CD8-positive, alpha-beta memory T cell (primary cell): ENCODE data around the gene PCNX1. TPM values are rescaled to one million over a fixed set of nuclear protein-coding genes. Genes with fewer than 3 reads are reported as not detected.

ENCODE experiments used
- CTCF ChIA-PET: fragments of 350-600 bp; sonication (Branson Sonifier 250); formaldehyde crosslinking; loops from one replicate; lab custom pipeline; 2021; ENCODE audit warnings: antibody characterized with exemption; lab: Charles Lee
- POLR2A ChIA-PET: fragments of 350-600 bp; sonication (Branson Sonifier 250); formaldehyde crosslinking; loops from one replicate; lab custom pipeline; 2021; ENCODE audit warnings: antibody characterized with exemption; lab: Charles Lee
- DNase-seq, 5 donors: peaks; one replicate each; pipeline versions ENCODE4 v3.0.0 to v3.0.0-alpha.2; 2020 to 2022; ENCODE audit warnings: mixed read lengths in 1 of 5
- H3K27ac ChIP-seq: one replicate; pipeline ENCODE4 v1.7.0; 2013; ENCODE audit warnings: low read depth, mild to moderate bottlenecking, low read length, moderate library complexity
- H3K27me3 ChIP-seq: 2 replicates; pipeline ENCODE4 v1.7.0; 2013; ENCODE audit warnings: low read length, mild to moderate bottlenecking; ENCODE audit not compliant: insufficient read depth, poor library complexity, severe bottlenecking
- H3K36me3 ChIP-seq: 2 replicates; pipeline ENCODE4 v1.7.0; 2013; ENCODE audit warnings: mild to moderate bottlenecking, low read length, moderate library complexity; ENCODE audit not compliant: insufficient read depth
- H3K4me1 ChIP-seq: 2 replicates; pipeline ENCODE4 v1.7.0; 2013; ENCODE audit warnings: mild to moderate bottlenecking, low read length, moderate library complexity; ENCODE audit not compliant: insufficient read depth
- H3K4me3 ChIP-seq: 2 replicates; pipeline ENCODE4 v1.7.0; 2013; ENCODE audit warnings: mild to moderate bottlenecking, low read length
- H3K9me3 ChIP-seq: 2 replicates; pipeline ENCODE4 v1.7.0; 2013; ENCODE audit warnings: mild to moderate bottlenecking, low read length
- H3K27ac Mint-ChIP-seq, 8 donors: one replicate each; pipeline ENCODE4 v1.8.0; 2020 to 2021; ENCODE audit warnings: mixed read lengths in 8 of 8, mild to moderate bottlenecking in 6 of 8, inconsistent platforms in 3 of 8, moderate library complexity in 3 of 8
- H3K27me3 Mint-ChIP-seq, 2 donors: one replicate each; pipeline ENCODE4 v1.8.0; 2020 to 2021; ENCODE audit warnings: mixed read lengths in 2 of 2, mild to moderate bottlenecking in 1 of 2, moderate library complexity in 1 of 2
- H3K36me3 Mint-ChIP-seq, 3 donors: one replicate each; pipeline ENCODE4 v1.8.0; 2020 to 2021; ENCODE audit warnings: mixed read lengths in 3 of 3, inconsistent platforms in 1 of 3, mild to moderate bottlenecking in 1 of 3
- H3K4me1 Mint-ChIP-seq, 3 donors: one replicate each; pipeline ENCODE4 v1.8.0; 2020 to 2021; ENCODE audit warnings: mixed read lengths in 3 of 3, inconsistent platforms in 1 of 3, mild to moderate bottlenecking in 1 of 3
- H3K4me3 Mint-ChIP-seq, 7 donors: one replicate each; pipeline ENCODE4 v1.8.0; 2020 to 2021; ENCODE audit warnings: mixed read lengths in 7 of 7, mild to moderate bottlenecking in 6 of 7, moderate library complexity in 4 of 7, inconsistent platforms in 2 of 7
- H3K9me3 Mint-ChIP-seq, 5 donors: one replicate each; pipeline ENCODE4 v1.8.0; 2020 to 2022; ENCODE audit warnings: mixed read lengths in 5 of 5, mild to moderate bottlenecking in 3 of 5, moderate library complexity in 2 of 5, inconsistent platforms in 1 of 5
- polyA plus RNA-seq: library from polyadenylated mRNA; unstranded; fragments of 300-500 nt; fragmentation: Illumina TruSeq; gene quantifications from one replicate; pipeline ENCODE4 v1.2.3, GENCODE V29; 2021
- total RNA-seq, 2 experiments: library from RNA; stranded (reverse); gene quantifications; one replicate each; pipeline ENCODE4 v1.2.3, GENCODE V29; 2021

Gene PCNX1
- total and polyA plus RNA-seq, 3 experiments from 2014 or later: 13.4 to 46.2 (median 37.4) TPM

- Mint-ChIP-seq H3K4me1 (peaks cover 36 to 50% (median 49%) of the 10 kb centered on the region in 3 donors), H3K4me3 (peak overlapping the region in 1 of 7 donors; percentile 26), H3K27me3 (no peaks in the 10 kb centered on the region), H3K27ac (peak overlapping the region in 6 of 8 donors; percentile 1 to 90 (median 23)), H3K36me3 (peaks cover 33 to 74% (median 40%) of the 10 kb centered on the region in 3 donors), H3K9me3 (peaks cover 0 to 7% (median 3%) of the 10 kb centered on the region in 5 donors)
- H3K27ac ChIP-seq: no peak overlapping the region
- H3K4me1 ChIP-seq: peaks cover 5% of the 10 kb centered on the region
- ChIA-PET CTCF (no interaction called here), POLR2A (no interaction called here)
- H3K9me3 ChIP-seq: no peaks in the 10 kb centered on the region
- no peak for DNase-seq
- peaks cover 24% of the 10 kb centered on the region for H3K36me3 ChIP-seq
- no peak overlapping the region for H3K4me3 ChIP-seq
- no peaks in the 10 kb centered on the region for H3K27me3 ChIP-seq
Measured at GRCh38 chr14:71021347-71022011, 114.2 kb downstream of the PCNX1 start.

- peaks cover 20% of the 10 kb centered on the region for H3K36me3 ChIP-seq
- Mint-ChIP-seq H3K27ac (peak overlapping the region in 3 of 8 donors; percentile 1 to 90 (median 10)), H3K4me3 (no peak overlapping the region), H3K27me3 (no peaks in the 10 kb centered on the region), H3K4me1 (peaks cover 36 to 47% (median 42%) of the 10 kb centered on the region in 3 donors), H3K36me3 (peaks cover 31 to 72% (median 33%) of the 10 kb centered on the region in 3 donors), H3K9me3 (peaks cover 0 to 7% (median 3%) of the 10 kb centered on the region in 5 donors)
- ChIA-PET POLR2A (no interaction called here), CTCF (no interaction called here)
- no peaks in the 10 kb centered on the region for H3K27me3 ChIP-seq
- peaks cover 5% of the 10 kb centered on the region for H3K4me1 ChIP-seq
- DNase-seq: no peak
- H3K27ac ChIP-seq: no peak overlapping the region
- H3K9me3 ChIP-seq: no peaks in the 10 kb centered on the region
- H3K4me3 ChIP-seq: no peak overlapping the region
Measured at GRCh38 chr14:71022012-71022869, 115.0 kb downstream of the PCNX1 start.

DNA sequence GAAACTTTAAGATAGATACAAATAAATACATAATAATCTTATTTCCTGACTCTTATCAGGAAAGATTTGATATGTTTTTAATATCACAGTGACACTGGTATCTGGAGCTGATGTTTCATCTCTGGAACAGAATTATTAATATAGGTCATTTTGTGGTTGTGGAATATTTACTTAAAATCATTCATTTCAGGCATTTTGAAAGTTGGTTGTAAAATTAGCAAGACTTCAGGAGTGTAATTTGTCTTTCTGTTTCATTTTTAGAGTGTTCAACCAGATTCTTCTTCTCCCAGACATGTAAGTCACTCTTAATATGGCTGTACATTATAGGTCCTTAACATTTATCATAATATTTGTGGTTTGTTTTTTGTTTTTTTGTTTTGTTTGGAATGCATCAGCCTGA is 115.7 kb downstream of the PCNX1 start:
- Histone ChIP-seq H3K36me3 (peaks cover 20% of the 10 kb centered on the region), H3K27ac (no peak overlapping the region), H3K4me1 (peaks cover 5% of the 10 kb centered on the region), H3K4me3 (no peak overlapping the region), H3K9me3 (no peaks in the 10 kb centered on the region), H3K27me3 (no peaks in the 10 kb centered on the region)
- H3K9me3 Mint-ChIP-seq: peaks cover 0 to 7% (median 3%) of the 10 kb centered on the region in 5 donors
- H3K36me3 Mint-ChIP-seq: peaks cover 30 to 76% (median 32%) of the 10 kb centered on the region in 3 donors
- DNase-seq: no peak
- H3K27ac Mint-ChIP-seq: peak overlapping the region in 5 of 8 donors; percentile 10 to 67 (median 47)
- ChIA-PET POLR2A (no interaction called here), CTCF (no interaction called here)
- no peak overlapping the region for H3K4me3 Mint-ChIP-seq
- no peaks in the 10 kb centered on the region for H3K27me3 Mint-ChIP-seq
- peaks cover 38 to 45% (median 40%) of the 10 kb centered on the region in 3 donors for H3K4me1 Mint-ChIP-seq

DNA sequence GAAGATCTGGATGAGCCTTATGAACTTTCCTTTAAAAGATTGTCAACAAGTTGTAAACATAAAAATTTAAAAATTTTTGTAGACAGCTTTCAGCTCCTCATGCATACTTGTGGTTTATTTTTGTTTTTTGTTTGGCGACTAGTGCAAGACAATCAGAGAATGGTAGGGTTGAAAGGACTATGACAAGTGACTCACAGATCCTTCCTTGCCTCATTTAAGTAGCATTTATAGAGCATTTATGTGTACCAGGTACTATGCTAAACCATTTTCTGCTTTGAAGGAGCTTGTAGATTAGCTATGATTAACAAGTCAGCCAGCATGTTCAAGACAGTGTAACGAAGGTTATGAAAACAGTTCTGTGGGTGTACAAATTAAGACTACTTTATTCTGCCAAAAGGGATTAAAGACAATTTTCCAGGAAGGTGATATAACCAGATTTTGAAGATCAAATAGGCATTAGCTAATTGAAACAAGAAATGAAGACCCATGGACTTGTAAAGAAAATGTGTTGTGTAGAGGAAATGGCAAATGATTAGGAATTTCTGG is 122.0 kb downstream of the PCNX1 start:
- Histone ChIP-seq H3K9me3 (no peaks in the 10 kb centered on the region), H3K27ac (no peak overlapping the region), H3K27me3 (no peaks in the 10 kb centered on the region), H3K4me1 (no peaks in the 10 kb centered on the region), H3K4me3 (no peak overlapping the region), H3K36me3 (peaks cover 4% of the 10 kb centered on the region)
- H3K27me3 Mint-ChIP-seq: no peaks in the 10 kb centered on the region
- no peak overlapping the region for H3K4me3 Mint-ChIP-seq
- H3K4me1 Mint-ChIP-seq: peaks cover 7 to 11% (median 11%) of the 10 kb centered on the region in 3 donors
- H3K36me3 Mint-ChIP-seq: peaks cover 8 to 79% (median 26%) of the 10 kb centered on the region in 3 donors
- ChIA-PET POLR2A (no interaction called here), CTCF (no interaction called here)
- H3K27ac Mint-ChIP-seq: peak overlapping the region in 6 of 8 donors; percentile 4 to 76 (median 34)
- H3K9me3 Mint-ChIP-seq: no peaks in the 10 kb centered on the region
- no peak for DNase-seq

DNA sequence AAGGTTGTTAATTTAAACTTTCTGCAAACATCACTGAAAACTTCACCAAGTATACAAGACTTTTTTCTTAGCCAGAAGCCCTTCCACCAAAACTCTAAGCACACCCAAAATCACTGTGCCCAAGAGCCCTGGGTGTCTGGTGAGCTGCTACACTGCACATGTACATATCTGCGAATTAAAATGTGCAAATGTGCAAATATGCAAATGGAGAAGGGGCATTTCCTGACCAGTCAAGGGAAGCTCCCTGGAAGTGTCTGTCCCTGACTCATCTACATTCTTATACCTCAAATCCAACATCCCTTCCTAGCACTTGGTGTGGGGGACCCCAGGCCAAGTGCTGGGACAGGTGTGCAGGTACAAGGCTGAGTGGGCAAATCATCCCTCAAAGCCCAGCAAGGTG is 123.7 kb downstream of the PCNX1 start:
- peaks cover 6 to 11% (median 11%) of the 10 kb centered on the region in 3 donors for H3K4me1 Mint-ChIP-seq
- H3K36me3 ChIP-seq: peaks cover under 1% of the 10 kb centered on the region
- H3K27me3 ChIP-seq: no peaks in the 10 kb centered on the region
- CTCF ChIA-PET: no interaction called here
- no peak overlapping the region for H3K4me3 Mint-ChIP-seq
- DNase-seq: no peak
- no peaks in the 10 kb centered on the region for H3K27me3 Mint-ChIP-seq
- no peaks in the 10 kb centered on the region for H3K9me3 Mint-ChIP-seq
- H3K4me3 ChIP-seq: no peak overlapping the region
- no peak overlapping the region for H3K27ac ChIP-seq
- peak overlapping the region in 1 of 8 donors; percentile 32 for H3K27ac Mint-ChIP-seq
- H3K4me1 ChIP-seq: no peaks in the 10 kb centered on the region
- H3K9me3 ChIP-seq: no peaks in the 10 kb centered on the region
- peaks cover 17 to 78% (median 28%) of the 10 kb centered on the region in 3 donors for H3K36me3 Mint-ChIP-seq
- POLR2A ChIA-PET: no interaction called here

GRCh38 chr14:71036433-71036832 is 129.2 kb downstream of the PCNX1 start:
- H3K27ac ChIP-seq: no peak overlapping the region
- H3K9me3 ChIP-seq: peaks cover 5% of the 10 kb centered on the region
- H3K27me3 ChIP-seq: no peaks in the 10 kb centered on the region
- Mint-ChIP-seq H3K4me3 (no peak overlapping the region), H3K4me1 (peaks cover 3 to 9% (median 9%) of the 10 kb centered on the region in 3 donors), H3K27me3 (no peaks in the 10 kb centered on the region), H3K36me3 (peaks cover 47 to 72% (median 51%) of the 10 kb centered on the region in 3 donors), H3K27ac (no peak overlapping the region), H3K9me3 (peaks cover 15 to 21% (median 17%) of the 10 kb centered on the region in 5 donors)
- no peak for DNase-seq
- H3K4me1 ChIP-seq: no peaks in the 10 kb centered on the region
- ChIA-PET POLR2A (no interaction called here), CTCF (no interaction called here)
- peaks cover 11% of the 10 kb centered on the region for H3K36me3 ChIP-seq
- H3K4me3 ChIP-seq: no peak overlapping the region

GRCh38 chr14:71048393-71048792 is 141.1 kb downstream of the PCNX1 start:
- no peaks in the 10 kb centered on the region for H3K27me3 Mint-ChIP-seq
- H3K4me3 ChIP-seq: no peak overlapping the region
- POLR2A ChIA-PET: no interaction called here
- peaks cover 19% of the 10 kb centered on the region for H3K36me3 ChIP-seq
- H3K27me3 ChIP-seq: no peaks in the 10 kb centered on the region
- no peaks in the 10 kb centered on the region for H3K9me3 ChIP-seq
- H3K4me3 Mint-ChIP-seq: no peak overlapping the region
- H3K36me3 Mint-ChIP-seq: peaks cover 22 to 77% (median 22%) of the 10 kb centered on the region in 3 donors
- peaks cover 5 to 9% (median 7%) of the 10 kb centered on the region in 5 donors for H3K9me3 Mint-ChIP-seq
- no peaks in the 10 kb centered on the region for H3K4me1 ChIP-seq
- H3K27ac ChIP-seq: no peak overlapping the region
- H3K27ac Mint-ChIP-seq: peak overlapping the region in 4 of 8 donors; percentile 3 to 43 (median 10)
- CTCF ChIA-PET: interaction anchor here (0.6 kb wide), 1 partner anchor 716 kb away, joined by 3 read pairs; no protein-coding TSS in a partner anchor
- H3K4me1 Mint-ChIP-seq: peaks cover 6 to 34% (median 32%) of the 10 kb centered on the region in 3 donors
- no peak for DNase-seq
